Measurements from ENCODE around the gene OR2M2. TPM values are rescaled to one million over a fixed set of nuclear protein-coding genes. Genes with fewer than 3 reads are reported as not detected.

OR2M2 gene
- total RNA-seq, 1 experiment from 2014 or later: not detected

DNA sequence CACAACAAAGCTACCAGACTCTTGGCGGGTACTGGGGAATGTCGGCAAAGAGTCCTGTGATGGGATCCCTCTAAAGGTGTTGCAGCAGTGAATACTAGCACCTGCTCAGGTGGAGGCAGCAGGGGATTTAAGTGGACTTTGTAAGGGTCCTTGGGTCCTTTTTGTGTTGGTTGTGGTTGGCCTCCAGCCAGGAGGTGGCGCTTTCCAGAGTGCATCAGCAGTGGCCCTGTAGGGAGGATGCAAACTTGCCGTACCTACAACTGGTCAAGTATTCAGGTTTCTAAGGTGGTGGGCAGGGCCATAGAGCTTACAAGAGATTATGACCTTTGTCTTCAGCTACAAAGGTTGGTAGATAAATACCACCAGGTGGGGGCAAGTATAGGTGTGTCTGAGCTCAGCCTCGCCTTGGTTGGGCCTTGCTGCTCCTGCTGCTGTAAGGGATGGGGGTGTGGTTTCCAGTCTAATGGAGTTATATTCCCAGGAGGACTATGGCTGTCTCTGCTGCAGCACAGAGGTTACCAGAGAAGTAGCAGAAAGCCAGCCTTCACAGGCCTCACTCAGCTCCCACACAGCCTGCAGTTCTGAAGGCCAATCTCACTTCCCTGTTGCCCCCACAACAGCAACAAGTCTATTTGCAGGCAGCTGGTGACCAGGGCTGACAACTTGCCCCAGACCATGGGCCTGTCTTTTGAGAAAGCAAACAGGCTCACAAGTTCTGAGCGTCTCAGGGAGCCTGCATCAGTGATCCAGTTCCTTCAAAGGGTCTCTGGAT lies 22.4 kb upstream of the OR2M2 start:
- Histone ChIP-seq H3K36me3 (ENCODE audit: insufficient read depth, low read length, poor library complexity, severe bottlenecking) (no peaks in the 10 kb centered on the region), H3K4me3 (ENCODE audit: low read depth, low read length, poor library complexity, severe bottlenecking) (no peak overlapping the region), H3K27me3 (replicated peaks; ENCODE audit: insufficient read depth, low read depth, low read length, poor library complexity) (no peaks in the 10 kb centered on the region), H3K4me1 (ENCODE audit: insufficient read depth, low read length, poor library complexity, severe bottlenecking) (no peaks in the 10 kb centered on the region), H3K9me3 (ENCODE audit: low read depth, low read length, poor library complexity, severe bottlenecking) (peaks cover 36% of the 10 kb centered on the region), H3K27ac (ENCODE audit: low read depth, low read length, poor library complexity, severe bottlenecking) (no peak overlapping the region)
- DNase-seq (ENCODE audit: low spot score): no peak
- TF ChIP-seq, protein P1, sequence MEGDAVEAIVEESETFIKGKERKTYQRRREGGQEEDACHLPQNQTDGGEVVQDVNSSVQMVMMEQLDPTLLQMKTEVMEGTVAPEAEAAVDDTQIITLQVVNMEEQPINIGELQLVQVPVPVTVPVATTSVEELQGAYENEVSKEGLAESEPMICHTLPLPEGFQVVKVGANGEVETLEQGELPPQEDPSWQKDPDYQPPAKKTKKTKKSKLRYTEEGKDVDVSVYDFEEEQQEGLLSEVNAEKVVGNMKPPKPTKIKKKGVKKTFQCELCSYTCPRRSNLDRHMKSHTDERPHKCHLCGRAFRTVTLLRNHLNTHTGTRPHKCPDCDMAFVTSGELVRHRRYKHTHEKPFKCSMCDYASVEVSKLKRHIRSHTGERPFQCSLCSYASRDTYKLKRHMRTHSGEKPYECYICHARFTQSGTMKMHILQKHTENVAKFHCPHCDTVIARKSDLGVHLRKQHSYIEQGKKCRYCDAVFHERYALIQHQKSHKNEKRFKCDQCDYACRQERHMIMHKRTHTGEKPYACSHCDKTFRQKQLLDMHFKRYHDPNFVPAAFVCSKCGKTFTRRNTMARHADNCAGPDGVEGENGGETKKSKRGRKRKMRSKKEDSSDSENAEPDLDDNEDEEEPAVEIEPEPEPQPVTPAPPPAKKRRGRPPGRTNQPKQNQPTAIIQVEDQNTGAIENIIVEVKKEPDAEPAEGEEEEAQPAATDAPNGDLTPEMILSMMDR (conservative IDR thresholded peaks at IDR 0.05; ENCODE audit: low read depth, low read length): no peak
- no peak for TF ChIP-seq EZH2 (IDR thresholded peaks at IDR 0.05; ENCODE audit: borderline replicate concordance, low read depth, low read length, poor library complexity, severe bottlenecking)
- POLR2A ChIA-PET (ENCODE audit: low non-redundant PET): no interaction called here
- intact Hi-C loops (cut with micrococcal nuclease; ENCODE audit: unreplicated experiment): no loop called here
- CTCF ChIA-PET: no interaction called here
- BruUV-seq (replicated peaks): no TSS peak

DNA sequence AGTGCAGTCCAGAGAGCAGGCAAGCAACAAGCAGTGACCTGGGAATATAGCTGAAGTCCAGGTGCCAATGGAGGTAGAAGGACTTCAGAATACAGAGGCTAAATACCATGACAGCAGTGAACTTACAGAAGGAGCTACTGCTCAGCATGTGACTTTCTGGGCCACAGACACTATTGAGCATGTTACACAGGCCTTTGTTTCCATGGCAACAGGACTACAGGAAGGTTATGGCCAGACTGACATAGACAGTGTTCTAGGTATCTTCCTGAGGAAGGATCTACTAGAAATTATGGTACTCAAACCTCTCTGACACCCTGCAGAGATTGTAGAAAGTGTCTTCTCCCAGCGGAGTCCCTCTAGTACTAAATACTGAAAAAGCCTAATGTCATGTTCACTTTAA lies 18.7 kb upstream of the OR2M2 start:
- TF ChIP-seq, protein P1 (conservative IDR thresholded peaks at IDR 0.05; ENCODE audit: low read depth, low read length): no peak
- no peak for TF ChIP-seq EZH2 (IDR thresholded peaks at IDR 0.05; ENCODE audit: borderline replicate concordance, low read depth, low read length, poor library complexity, severe bottlenecking)
- POLR2A ChIA-PET (ENCODE audit: low non-redundant PET): no interaction called here
- H3K27me3 ChIP-seq (replicated peaks; ENCODE audit: insufficient read depth, low read depth, low read length, poor library complexity): no peaks in the 10 kb centered on the region
- H3K4me1 ChIP-seq (ENCODE audit: insufficient read depth, low read length, poor library complexity, severe bottlenecking): no peaks in the 10 kb centered on the region
- CTCF ChIA-PET: no interaction called here
- intact Hi-C loops (cut with micrococcal nuclease; ENCODE audit: unreplicated experiment): no loop called here
- no peaks in the 10 kb centered on the region for H3K36me3 ChIP-seq (ENCODE audit: insufficient read depth, low read length, poor library complexity, severe bottlenecking)
- BruUV-seq (replicated peaks): no TSS peak
- peaks cover 25% of the 10 kb centered on the region for H3K9me3 ChIP-seq (ENCODE audit: low read depth, low read length, poor library complexity, severe bottlenecking)
- H3K27ac ChIP-seq (ENCODE audit: low read depth, low read length, poor library complexity, severe bottlenecking): no peak overlapping the region
- no peak for DNase-seq (ENCODE audit: low spot score)
- H3K4me3 ChIP-seq (ENCODE audit: low read depth, low read length, poor library complexity, severe bottlenecking): no peak overlapping the region

DNA sequence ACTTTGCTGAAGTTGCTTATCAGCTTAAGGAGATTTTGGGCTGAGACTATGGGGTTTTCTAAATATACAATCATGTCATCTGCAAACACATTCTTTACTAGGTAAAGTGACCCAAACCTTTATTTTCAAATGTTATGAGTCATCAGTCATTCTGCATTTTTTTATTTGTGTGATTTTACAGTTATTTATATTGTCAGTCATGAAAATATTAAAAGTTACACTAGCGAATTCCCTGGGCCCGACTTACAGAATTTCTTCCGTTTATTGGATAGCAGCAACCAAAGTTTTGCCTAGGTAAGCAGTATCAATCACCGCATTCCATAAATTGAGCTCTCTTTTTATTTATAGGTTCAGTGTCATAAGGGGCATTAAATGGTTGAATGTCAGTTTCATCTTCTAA lies 15.9 kb upstream of the OR2M2 start:
- no peak for TF ChIP-seq EZH2 (IDR thresholded peaks at IDR 0.05; ENCODE audit: borderline replicate concordance, low read depth, low read length, poor library complexity, severe bottlenecking)
- TF ChIP-seq, protein P1 (conservative IDR thresholded peaks at IDR 0.05; ENCODE audit: low read depth, low read length): no peak
- no peak overlapping the region for H3K27ac ChIP-seq (ENCODE audit: low read depth, low read length, poor library complexity, severe bottlenecking)
- ChIA-PET CTCF (no interaction called here), POLR2A (ENCODE audit: low non-redundant PET) (no interaction called here)
- no peaks in the 10 kb centered on the region for H3K4me1 ChIP-seq (ENCODE audit: insufficient read depth, low read length, poor library complexity, severe bottlenecking)
- H3K27me3 ChIP-seq (replicated peaks; ENCODE audit: insufficient read depth, low read depth, low read length, poor library complexity): no peaks in the 10 kb centered on the region
- intact Hi-C loops (cut with micrococcal nuclease; ENCODE audit: unreplicated experiment): no loop called here
- no peaks in the 10 kb centered on the region for H3K36me3 ChIP-seq (ENCODE audit: insufficient read depth, low read length, poor library complexity, severe bottlenecking)
- H3K4me3 ChIP-seq (ENCODE audit: low read depth, low read length, poor library complexity, severe bottlenecking): no peak overlapping the region
- H3K9me3 ChIP-seq (ENCODE audit: low read depth, low read length, poor library complexity, severe bottlenecking): peaks cover 16% of the 10 kb centered on the region
- no peak for DNase-seq (ENCODE audit: low spot score)
- no TSS peak for BruUV-seq (replicated peaks)
